Natural killer cell (primary cell): ENCODE data around the gene RBMS3. TPM values are rescaled to one million over a fixed set of nuclear protein-coding genes. Genes with fewer than 3 reads are reported as not detected.
"Not testable (repeated sequence)": the region's sequence is repeated elsewhere in the genome, so short reads cannot be mapped to it uniquely, and the experiment has no call there.

Experiments
- ATAC-seq, 3 donors: fragments of 150-1000 bp in 2 of 3; fragments of 200-7000 bp in 1 of 3; cut with Tn5 transposase; 1 replicate in 1 of 3; 2 replicates in 2 of 3; pipeline ENCODE4 v1.10.0; 2021; ENCODE audit warnings: mild to moderate bottlenecking in 2 of 3, moderate library complexity in 2 of 3
- DNase-seq, 2 donors: peaks; one replicate each; pipeline versions ENCODE4 v3.0.0 to v3.0.0-alpha.2; 2013 to 2021; ENCODE audit warnings: mixed read lengths in 1 of 2
- H3K27ac ChIP-seq: one replicate; pipeline ENCODE4 v1.5.1; 2013; ENCODE audit warnings: mild to moderate bottlenecking, low read length
- H3K27me3 ChIP-seq: one replicate; pipeline ENCODE4 v1.6.1; 2013; ENCODE audit warnings: low read length; ENCODE audit not compliant: control insufficient read depth, insufficient read depth
- H3K36me3 ChIP-seq: one replicate; pipeline ENCODE4 v1.6.1; 2013; ENCODE audit warnings: low read length; ENCODE audit not compliant: control insufficient read depth, insufficient read depth
- H3K4me1 ChIP-seq: one replicate; pipeline ENCODE4 v1.6.1; 2013; ENCODE audit warnings: low read length; ENCODE audit not compliant: control insufficient read depth, insufficient read depth
- H3K4me3 ChIP-seq: one replicate; pipeline ENCODE4 v1.5.1; 2013; ENCODE audit warnings: low read length
- H3K9me3 ChIP-seq: one replicate; pipeline ENCODE4 v1.6.1; 2013; ENCODE audit warnings: low read length; ENCODE audit not compliant: control insufficient read depth, insufficient read depth
- H3K27ac Mint-ChIP-seq, 2 donors: one replicate each; pipeline ENCODE4 v1.8.0; 2022; ENCODE audit warnings: mild to moderate bottlenecking in 2 of 2, mixed read lengths in 2 of 2, moderate library complexity in 1 of 2
- H3K27me3 Mint-ChIP-seq, 2 donors: one replicate each; pipeline ENCODE4 v1.8.0; 2022; ENCODE audit warnings: low read depth in 2 of 2, mixed read lengths in 2 of 2
- H3K36me3 Mint-ChIP-seq: one replicate; pipeline ENCODE4 v1.8.0; 2022; ENCODE audit warnings: mixed read lengths
- H3K4me1 Mint-ChIP-seq, 2 donors: one replicate each; pipeline ENCODE4 v1.8.0; 2022; ENCODE audit warnings: mixed read lengths in 2 of 2
- H3K4me3 Mint-ChIP-seq: one replicate; pipeline ENCODE4 v1.8.0; 2022; ENCODE audit warnings: mild to moderate bottlenecking, moderate library complexity, mixed read lengths
- H3K9me3 Mint-ChIP-seq, 2 donors: one replicate each; pipeline ENCODE4 v1.8.0; 2022; ENCODE audit warnings: mixed read lengths in 2 of 2
- WGBS: methylation state at CpG from one replicate; pipeline ENCODE4 v1.1.7; 2013; ENCODE audit warnings: missing lambda C conversion rate; ENCODE audit not compliant: insufficient coverage; 5-methylcytosine and 5-hydroxymethylcytosine counted together
- intact Hi-C: fragments of 100-400 bp; cut with micrococcal nuclease; formaldehyde crosslinking; loops from one replicate; pipeline ENCODE4 v1.14.2; 2022
- total RNA-seq, 4 donors: library from RNA; stranded (reverse); fragments of 120-200 nt in 1 of 4; gene quantifications; one replicate each; pipeline versions ENCODE4 v1.2.3 to v1.2.4, GENCODE V29; 2013 to 2022
- TF ChIP-seq, protein P1 (sequence below): fragments of 200-600 bp; IDR thresholded peaks from one replicate; pipeline ENCODE4 v1.8.0; 2022; ENCODE audit warnings: antibody characterized with exemption

Gene RBMS3
- total RNA-seq, 3 donors from 2014 or later (not counting 1 experiment from before 2014, with no cell fraction given), result 0.16 TPM; not detected in 2

- Mint-ChIP-seq H3K4me3 (no peak overlapping the region), H3K27ac (no peak overlapping the region), H3K4me1 (no peaks in the 10 kb centered on the region), H3K9me3 (no peaks in the 10 kb centered on the region), H3K27me3 (peaks cover 2 to 31% of the 10 kb centered on the region in 2 donors), H3K36me3 (no peaks in the 10 kb centered on the region)
- intact Hi-C loops, result loop anchor here (1.0 kb wide), 2 partner anchors 650 to 708 kb away; no protein-coding TSS in a partner anchor
- TF ChIP-seq, protein P1, sequence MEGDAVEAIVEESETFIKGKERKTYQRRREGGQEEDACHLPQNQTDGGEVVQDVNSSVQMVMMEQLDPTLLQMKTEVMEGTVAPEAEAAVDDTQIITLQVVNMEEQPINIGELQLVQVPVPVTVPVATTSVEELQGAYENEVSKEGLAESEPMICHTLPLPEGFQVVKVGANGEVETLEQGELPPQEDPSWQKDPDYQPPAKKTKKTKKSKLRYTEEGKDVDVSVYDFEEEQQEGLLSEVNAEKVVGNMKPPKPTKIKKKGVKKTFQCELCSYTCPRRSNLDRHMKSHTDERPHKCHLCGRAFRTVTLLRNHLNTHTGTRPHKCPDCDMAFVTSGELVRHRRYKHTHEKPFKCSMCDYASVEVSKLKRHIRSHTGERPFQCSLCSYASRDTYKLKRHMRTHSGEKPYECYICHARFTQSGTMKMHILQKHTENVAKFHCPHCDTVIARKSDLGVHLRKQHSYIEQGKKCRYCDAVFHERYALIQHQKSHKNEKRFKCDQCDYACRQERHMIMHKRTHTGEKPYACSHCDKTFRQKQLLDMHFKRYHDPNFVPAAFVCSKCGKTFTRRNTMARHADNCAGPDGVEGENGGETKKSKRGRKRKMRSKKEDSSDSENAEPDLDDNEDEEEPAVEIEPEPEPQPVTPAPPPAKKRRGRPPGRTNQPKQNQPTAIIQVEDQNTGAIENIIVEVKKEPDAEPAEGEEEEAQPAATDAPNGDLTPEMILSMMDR, result no peak
- H3K4me1 ChIP-seq, result no peaks in the 10 kb centered on the region
- H3K27me3 ChIP-seq, result no peaks in the 10 kb centered on the region
- no peaks in the 10 kb centered on the region for H3K36me3 ChIP-seq
- no peaks in the 10 kb centered on the region for H3K9me3 ChIP-seq
- WGBS, result 94% methylated on average over 3 of the region's 3 CpGs
- ATAC-seq, result no peak
- DNase-seq, result no peak
- no peak overlapping the region for H3K27ac ChIP-seq
- H3K4me3 ChIP-seq, result no peak overlapping the region
Measured at GRCh38 chr3:30042916-30043555, 762.2 kb downstream of the RBMS3 start.

GRCh38 chr3:30044515-30044914 is 763.6 kb downstream of the RBMS3 start:
- H3K27me3 ChIP-seq, result no peaks in the 10 kb centered on the region
- H3K4me3 Mint-ChIP-seq, result no peak overlapping the region
- WGBS, result 69% methylated on average over 4 of the region's 4 CpGs
- H3K27ac ChIP-seq, result no peak overlapping the region
- no peak overlapping the region for H3K4me3 ChIP-seq
- intact Hi-C loops, result no loop called here
- TF ChIP-seq, protein P1, result no peak
- no peak overlapping the region for H3K27ac Mint-ChIP-seq
- H3K9me3 ChIP-seq, result no peaks in the 10 kb centered on the region
- H3K9me3 Mint-ChIP-seq, result no peaks in the 10 kb centered on the region
- DNase-seq (no peak), ATAC-seq (no peak)
- no peaks in the 10 kb centered on the region for H3K36me3 Mint-ChIP-seq
- H3K36me3 ChIP-seq, result no peaks in the 10 kb centered on the region
- H3K4me1 ChIP-seq, result no peaks in the 10 kb centered on the region
- no peaks in the 10 kb centered on the region for H3K4me1 Mint-ChIP-seq
- H3K27me3 Mint-ChIP-seq, result peaks cover 2 to 33% of the 10 kb centered on the region in 2 donors

- Mint-ChIP-seq H3K27me3 (peaks cover 3 to 20% of the 10 kb centered on the region in 2 donors), H3K36me3 (no peaks in the 10 kb centered on the region), H3K27ac (no peak overlapping the region), H3K9me3 (no peaks in the 10 kb centered on the region), H3K4me1 (no peaks in the 10 kb centered on the region), H3K4me3 (no peak overlapping the region)
- Histone ChIP-seq H3K4me1 (no peaks in the 10 kb centered on the region), H3K36me3 (no peaks in the 10 kb centered on the region), H3K4me3 (no peak overlapping the region), H3K9me3 (no peaks in the 10 kb centered on the region), H3K27me3 (no peaks in the 10 kb centered on the region), H3K27ac (no peak overlapping the region)
- TF ChIP-seq, protein P1, result no peak
- DNase-seq (no peak), ATAC-seq (no peak)
- intact Hi-C loops, result no loop called here
- 74% methylated on average over 2 of the region's 3 CpGs for WGBS
Measured at GRCh38 chr3:30048431-30048830, 767.6 kb downstream of the RBMS3 start.

- H3K27ac ChIP-seq, H3K27ac Mint-ChIP-seq, H3K27me3 ChIP-seq, H3K36me3 ChIP-seq, H3K4me3 Mint-ChIP-seq, intact Hi-C loops, H3K9me3 ChIP-seq, H3K4me1 ChIP-seq, H3K9me3 Mint-ChIP-seq, H3K4me3 ChIP-seq, H3K4me1 Mint-ChIP-seq, ATAC-seq, DNase-seq, H3K36me3 Mint-ChIP-seq: not testable (repeated sequence)
- 86% methylated on average over 9 of the region's 9 CpGs for WGBS
- H3K27me3 Mint-ChIP-seq, result peaks cover 3 to 20% of the 10 kb centered on the region in 2 donors
Measured at GRCh38 chr3:30050116-30050515, 769.2 kb downstream of the RBMS3 start.
